HG03159 (cell line): Measurements from ENCODE around the gene RABL6.
"Not testable (repeated sequence)": the region's sequence is repeated elsewhere in the genome, so short reads cannot be mapped to it uniquely, and the experiment has no call there.

Source experiments
- ATAC-seq: cut with Tn5 transposase; IDR thresholded peaks from one replicate; pipeline ENCODE4 v1.9.1; 2021; ENCODE audit warnings: mild to moderate bottlenecking, moderate library complexity; ENCODE audit not compliant: unreplicated experiment

The RABL6 gene

GRCh38 chr9:136774416-136775045, 33.2 kb upstream of the RABL6 start:
- no peak for ATAC-seq

- no peak for ATAC-seq
Measured at GRCh38 chr9:136775191-136775590, 32.6 kb upstream of the RABL6 start.

GRCh38 chr9:136776947-136777346, 30.8 kb upstream of the RABL6 start:
- no peak for ATAC-seq

- ATAC-seq = no peak
Measured at GRCh38 chr9:136777359-136777758, 30.4 kb upstream of the RABL6 start.

GRCh38 chr9:136779808-136780207, 27.9 kb upstream of the RABL6 start:
- no peak for ATAC-seq

GRCh38 chr9:136782452-136782851, 25.3 kb upstream of the RABL6 start:
- no peak for ATAC-seq

GRCh38 chr9:136784249-136784996, 23.3 kb upstream of the RABL6 start:
- ATAC-seq = no peak

GRCh38 chr9:136784997-136785361, 22.8 kb upstream of the RABL6 start:
- no peak for ATAC-seq

GRCh38 chr9:136785565-136786355, 22.0 kb upstream of the RABL6 start:
- ATAC-seq = not testable (repeated sequence)

GRCh38 chr9:136786451-136786850, 21.3 kb upstream of the RABL6 start:
- ATAC-seq = no peak

- not testable (repeated sequence) for ATAC-seq
Measured at GRCh38 chr9:136786983-136787382, 20.8 kb upstream of the RABL6 start.

- ATAC-seq = no peak
Measured at GRCh38 chr9:136787690-136788400, 19.9 kb upstream of the RABL6 start.

- ATAC-seq = not testable (repeated sequence)
Measured at GRCh38 chr9:136788644-136789522, 18.9 kb upstream of the RABL6 start.

- ATAC-seq = no peak
Measured at GRCh38 chr9:136789523-136789937, 18.2 kb upstream of the RABL6 start.

- peak; percentile 80 for ATAC-seq
Measured at GRCh38 chr9:136790640-136791515, 16.9 kb upstream of the RABL6 start, which contains the start of gene TMEM141. TMEM141 (plus strand) TSS chr9:136791344; CDS start chr9:136791371, 27 bp downstream.

- no peak for ATAC-seq
Measured at GRCh38 chr9:136791516-136792276, 16.1 kb upstream of the RABL6 start.

GRCh38 chr9:136792321-136793085, 15.2 kb upstream of the RABL6 start:
- no peak for ATAC-seq
